Measurements from ENCODE around the gene TIGD1.

DNA sequence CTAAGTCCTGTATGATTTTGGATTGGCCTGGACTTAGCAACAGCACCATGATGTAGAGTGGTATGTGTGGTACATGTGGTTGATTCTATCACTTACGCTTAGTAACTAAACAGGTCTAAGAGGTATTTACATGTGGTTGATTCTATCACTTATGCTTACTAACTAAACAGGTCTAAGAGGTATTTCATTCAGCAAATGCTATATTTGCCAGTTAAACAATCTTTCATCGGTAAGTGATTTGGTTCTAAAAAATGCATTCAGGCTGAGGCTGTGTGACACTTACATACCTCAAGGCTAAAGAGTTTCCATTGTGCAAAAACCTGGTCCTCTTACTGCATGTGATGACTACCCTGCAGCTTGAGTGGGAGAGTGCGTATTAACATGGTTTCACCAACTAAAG lies 13.2 kb upstream of the TIGD1 start:
- no peak for TF ChIP-seq POLR2A (IDR thresholded peaks at IDR 0.05)
- TF ChIP-seq CTCF (IDR thresholded peaks at IDR 0.05 in 8 of 11, conservative IDR thresholded peaks at IDR 0.05 in 3 of 11): no peak
- no peak for TF ChIP-seq POLR2AphosphoS5 (IDR thresholded peaks at IDR 0.05)

Measured in spleen (tissue), 7 donors.